Stimulated activated CD8-positive, alpha-beta memory T cell treated with anti-CD3 and anti-CD28 coated beads, Interleukin-7, amount 100 ng/mL, for 48 hours (primary cell): Measurements from ENCODE around the gene TFCP2L1.
"Not testable (repeated sequence)": the region's sequence is repeated elsewhere in the genome, so short reads cannot be mapped to it uniquely, and the experiment has no call there.

ENCODE experiments used
- DNase-seq, 2 donors: peaks; one replicate each; pipeline ENCODE4 v3.0.0-alpha.2; 2020; ENCODE audit warnings: low read depth in 1 of 2; ENCODE audit errors: extremely low read depth in 1 of 2

Gene TFCP2L1, protein sequence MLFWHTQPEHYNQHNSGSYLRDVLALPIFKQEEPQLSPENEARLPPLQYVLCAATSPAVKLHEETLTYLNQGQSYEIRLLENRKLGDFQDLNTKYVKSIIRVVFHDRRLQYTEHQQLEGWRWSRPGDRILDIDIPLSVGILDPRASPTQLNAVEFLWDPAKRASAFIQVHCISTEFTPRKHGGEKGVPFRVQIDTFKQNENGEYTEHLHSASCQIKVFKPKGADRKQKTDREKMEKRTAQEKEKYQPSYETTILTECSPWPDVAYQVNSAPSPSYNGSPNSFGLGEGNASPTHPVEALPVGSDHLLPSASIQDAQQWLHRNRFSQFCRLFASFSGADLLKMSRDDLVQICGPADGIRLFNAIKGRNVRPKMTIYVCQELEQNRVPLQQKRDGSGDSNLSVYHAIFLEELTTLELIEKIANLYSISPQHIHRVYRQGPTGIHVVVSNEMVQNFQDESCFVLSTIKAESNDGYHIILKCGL

GRCh38 chr2:121284463-121285449, at the start of gene TFCP2L1:
Gene TFCP2L1, minus strand, starts transcription at chr2:121285202. Its CDS starts 93 bp downstream, at chr2:121285109.
- no peak for DNase-seq

DNA sequence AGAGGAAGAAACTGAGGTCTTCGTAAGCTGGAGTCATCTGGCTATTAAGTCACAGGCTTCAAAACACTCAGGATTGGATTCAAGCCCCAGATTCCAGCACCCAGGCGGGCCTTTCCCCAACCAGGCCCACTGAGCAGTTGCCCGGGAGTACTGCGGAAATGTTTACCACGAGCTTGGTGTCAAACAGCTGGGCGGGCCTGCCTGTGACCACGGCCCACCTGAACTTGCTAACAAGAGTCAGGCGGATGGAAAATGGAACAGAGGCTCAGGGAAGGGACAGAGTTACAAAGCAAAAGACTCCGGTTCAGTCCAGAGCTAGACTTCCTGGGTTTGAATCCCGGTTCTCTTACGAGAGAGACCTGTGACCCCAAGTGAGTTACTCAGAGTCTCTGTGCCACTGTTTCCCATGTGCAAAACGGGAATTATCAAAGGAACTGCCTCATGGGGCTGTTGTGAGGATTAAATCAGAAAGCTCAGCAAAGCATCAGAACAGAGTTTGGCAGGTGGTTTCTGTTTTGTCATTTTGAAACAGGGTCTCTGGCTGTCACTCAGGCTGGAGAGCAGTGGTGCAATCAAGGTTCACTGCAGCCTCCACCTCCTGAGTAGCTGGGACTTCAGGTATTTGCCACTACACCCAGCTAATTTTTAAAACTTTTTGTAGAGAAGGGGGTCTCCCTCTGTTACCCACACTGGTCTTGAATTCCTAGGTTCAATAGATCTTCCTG, 49.0 kb upstream of the TFCP2L1 start:
- DNase-seq = no peak

DNA sequence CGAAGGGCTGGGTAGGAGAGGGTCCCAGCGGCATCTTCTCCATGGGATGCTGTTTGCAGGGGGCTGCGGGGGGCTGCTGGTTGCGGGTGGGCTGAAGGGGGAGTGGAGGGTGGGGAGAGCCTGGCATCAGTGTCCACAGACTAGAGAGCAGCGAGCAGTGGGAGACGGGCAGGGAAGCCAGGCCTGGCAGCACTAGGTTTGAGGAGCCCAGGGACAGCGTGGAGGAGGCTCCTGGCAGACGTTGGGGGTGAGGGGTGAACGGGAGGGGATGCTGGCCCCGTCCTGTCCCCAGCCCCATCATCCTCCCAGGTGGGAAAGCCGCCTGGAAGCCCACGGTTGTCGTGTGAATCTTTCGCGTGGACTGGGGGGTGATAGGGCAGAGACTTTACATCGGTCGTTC, 48.2 kb upstream of the TFCP2L1 start:
- no peak for DNase-seq

DNA sequence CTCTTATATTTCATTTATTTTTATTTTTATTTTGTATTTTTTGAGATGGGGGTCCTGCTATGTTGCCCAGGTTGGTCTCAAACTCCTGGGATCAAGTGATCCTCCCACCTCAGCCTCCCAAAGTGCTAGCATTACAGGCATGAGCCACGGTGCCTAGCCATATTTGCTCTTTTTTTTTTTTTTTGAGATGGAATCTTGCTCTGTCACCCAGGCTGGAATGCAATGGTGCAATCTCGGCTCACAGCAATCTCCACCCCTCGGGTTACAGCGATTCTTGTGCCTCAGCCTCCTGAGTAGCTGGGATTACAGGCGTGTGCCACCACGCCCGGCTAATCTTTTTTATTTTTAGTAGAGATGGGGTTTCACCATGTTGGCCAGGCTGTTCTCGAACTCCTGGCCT, 46.3 kb upstream of the TFCP2L1 start:
- DNase-seq = not testable (repeated sequence)

- DNase-seq = no peak
Measured at GRCh38 chr2:121330921-121331320, 45.9 kb upstream of the TFCP2L1 start.

- DNase-seq = no peak
Measured at GRCh38 chr2:121329786-121330185, 44.8 kb upstream of the TFCP2L1 start.

GRCh38 chr2:121326628-121327027, 41.6 kb upstream of the TFCP2L1 start:
- DNase-seq = no peak

- no peak for DNase-seq
Measured at GRCh38 chr2:121324601-121325000, 39.6 kb upstream of the TFCP2L1 start.

- no peak for DNase-seq
Measured at GRCh38 chr2:121321476-121321875, 36.5 kb upstream of the TFCP2L1 start.

DNA sequence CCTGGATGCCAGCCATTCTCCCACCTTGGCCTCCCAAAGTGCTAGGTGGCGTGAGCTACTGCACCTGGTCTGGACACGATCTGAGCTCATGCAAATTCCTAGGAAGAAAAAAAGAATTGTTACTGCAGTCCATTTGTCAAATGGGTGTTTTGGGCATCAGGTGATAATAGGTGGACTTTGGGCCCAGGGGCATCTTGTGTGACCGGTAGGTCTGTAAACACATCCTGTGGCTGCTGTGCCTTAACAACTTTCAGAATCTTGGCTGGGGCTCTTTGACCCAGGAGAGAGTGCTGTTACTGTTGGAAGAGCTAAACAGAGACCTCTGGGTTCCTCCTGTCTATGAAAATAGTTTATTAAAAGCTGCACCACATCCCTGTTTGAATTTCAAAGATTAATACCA, 34.9 kb upstream of the TFCP2L1 start:
- no peak for DNase-seq

GRCh38 chr2:121316986-121317385, 32.0 kb upstream of the TFCP2L1 start:
- DNase-seq = no peak

- not testable (repeated sequence) for DNase-seq
Measured at GRCh38 chr2:121313701-121314100, 28.7 kb upstream of the TFCP2L1 start.

DNA sequence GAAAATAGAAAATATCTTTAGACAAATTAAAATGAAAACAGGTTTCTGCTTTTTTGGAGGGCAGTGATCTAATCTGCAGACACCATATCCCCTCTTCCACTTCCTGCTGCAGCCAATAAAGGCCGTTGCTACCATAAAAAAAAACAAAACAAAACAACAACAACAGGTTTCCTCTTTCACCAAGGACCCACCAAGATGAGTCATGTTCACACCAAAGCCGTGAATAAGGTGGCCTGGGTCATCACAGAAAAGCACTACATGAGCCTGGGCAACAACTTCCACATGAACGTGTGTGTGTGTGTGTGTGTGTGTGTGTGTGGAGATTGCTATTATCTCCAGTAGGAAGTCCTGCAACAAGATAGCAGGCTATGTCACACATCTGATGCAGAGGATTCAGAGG, 24.8 kb upstream of the TFCP2L1 start:
- DNase-seq = no peak

GRCh38 chr2:121309323-121309722, 24.3 kb upstream of the TFCP2L1 start:
- no peak for DNase-seq

- no peak for DNase-seq
Measured at GRCh38 chr2:121307048-121307447, 22.0 kb upstream of the TFCP2L1 start.

GRCh38 chr2:121304941-121305340, 19.9 kb upstream of the TFCP2L1 start:
- no peak for DNase-seq

DNA sequence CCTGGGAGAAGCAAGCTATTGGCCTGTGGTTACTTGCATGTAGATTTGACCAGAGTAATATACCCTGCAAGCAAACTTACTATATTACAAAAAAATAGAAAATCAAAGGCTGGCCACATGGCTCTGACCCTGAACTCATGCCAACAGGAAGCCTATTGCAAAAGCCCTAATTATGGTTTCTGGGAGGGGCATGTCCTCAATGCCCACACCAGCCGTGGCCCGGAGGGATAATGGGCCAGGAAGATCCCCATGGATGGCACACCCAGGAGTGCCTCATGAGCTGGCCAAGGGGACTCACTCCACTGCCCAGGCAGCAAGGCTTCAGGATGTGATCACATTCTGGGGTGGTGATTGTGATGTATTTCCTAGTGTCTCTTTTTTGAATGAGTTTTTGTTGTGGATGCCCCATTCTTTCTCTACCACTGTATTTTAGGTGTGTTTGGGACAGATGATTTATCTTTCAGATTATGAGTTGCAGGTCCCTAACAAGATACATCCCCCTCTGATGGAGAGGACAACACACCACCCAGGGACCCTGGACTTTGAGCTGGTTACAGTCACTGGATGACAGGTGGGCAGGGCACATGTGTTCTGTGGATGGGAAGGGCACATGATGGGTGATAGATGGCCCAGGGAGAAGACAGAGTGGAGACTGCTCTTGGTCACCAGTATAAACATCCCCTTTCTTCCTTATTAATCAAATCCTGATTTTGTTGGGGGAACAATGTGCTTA, 18.7 kb upstream of the TFCP2L1 start:
- DNase-seq = no peak

DNA sequence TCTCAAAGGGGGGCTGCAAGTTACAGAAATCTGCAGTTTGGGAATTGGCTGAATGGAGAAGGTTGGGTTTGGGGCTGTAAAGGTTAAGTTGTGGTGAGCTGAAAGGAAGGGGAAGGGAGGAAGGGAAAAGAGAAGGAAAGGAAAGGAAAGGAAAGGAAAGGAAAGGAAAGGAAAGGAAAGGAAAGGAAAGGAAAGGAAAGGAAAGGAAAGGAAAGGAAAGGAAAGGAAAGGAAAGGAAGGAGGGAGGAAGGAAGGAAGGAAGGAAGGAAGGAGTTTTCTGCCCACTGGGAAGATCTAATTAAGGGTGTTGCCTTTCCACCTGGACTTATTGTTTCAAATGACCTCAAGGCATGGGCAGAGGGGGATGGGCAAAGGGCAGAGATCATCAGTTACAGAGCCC, 16.2 kb upstream of the TFCP2L1 start:
- DNase-seq = not testable (repeated sequence)

- DNase-seq = no peak
Measured at GRCh38 chr2:121298476-121298875, 13.5 kb upstream of the TFCP2L1 start.

DNA sequence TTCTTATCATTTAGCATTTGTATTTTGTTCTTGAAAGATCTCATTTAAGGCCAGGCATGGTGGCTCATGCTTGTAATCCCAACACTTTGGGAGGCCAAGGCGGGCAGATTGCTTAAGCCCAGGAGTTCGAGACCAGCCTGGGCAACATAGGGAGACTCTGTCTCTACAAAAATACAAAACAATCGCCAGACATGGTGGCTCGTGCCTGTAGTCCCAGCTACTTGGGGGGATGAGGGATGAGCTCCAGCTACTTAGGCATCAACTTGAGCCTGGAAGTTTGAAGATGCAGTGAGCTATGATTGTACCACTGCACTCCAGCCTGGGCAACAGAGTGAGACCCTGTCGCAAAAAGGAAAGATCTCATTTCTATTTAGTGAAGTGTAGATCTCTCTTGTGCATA, 12.9 kb upstream of the TFCP2L1 start:
- DNase-seq = not testable (repeated sequence)
